ENCODE measurements around the gene LSM14B.

The LSM14B gene

DNA sequence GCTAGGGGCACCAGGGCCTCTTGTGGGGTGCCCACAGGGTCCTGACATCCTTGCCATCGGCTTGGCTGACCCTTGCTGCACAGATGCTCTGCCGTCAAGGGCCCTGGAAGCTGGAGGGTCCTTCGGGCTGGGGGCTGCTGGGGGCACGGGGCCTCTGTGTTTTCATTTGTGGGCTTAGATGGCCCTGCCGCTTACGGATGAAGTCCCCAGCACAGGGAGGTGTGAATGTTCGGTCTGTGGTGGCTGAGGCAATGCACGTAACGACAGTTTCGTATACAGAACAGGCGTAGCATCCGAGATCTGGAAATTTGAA lies 35.8 kb downstream of the LSM14B start:
- peaks cover 3% of the 10 kb centered on the region; the same call in 1 of the 2 replicates for H3K9me3 ChIP-seq (ENCODE audit: control insufficient read depth, insufficient read depth, low read depth, low read length)
- H3K4me3 ChIP-seq (ENCODE audit: low read depth, low read length), result no peak overlapping the region
- no peaks in the 10 kb centered on the region for H3K27me3 ChIP-seq (ENCODE audit: control insufficient read depth, insufficient read depth, low read length)
- no peak overlapping the region for H3K27ac ChIP-seq (ENCODE audit: low read depth, low read length)
- H3K4me1 ChIP-seq (ENCODE audit: control insufficient read depth, insufficient read depth, low read length), result peaks cover 32% of the 10 kb centered on the region
- H3K36me3 ChIP-seq (ENCODE audit: control insufficient read depth, insufficient read depth, low read length), result peaks cover 48% of the 10 kb centered on the region
- no peak overlapping the region for H3K9ac ChIP-seq (ENCODE audit: low read length)

DNA sequence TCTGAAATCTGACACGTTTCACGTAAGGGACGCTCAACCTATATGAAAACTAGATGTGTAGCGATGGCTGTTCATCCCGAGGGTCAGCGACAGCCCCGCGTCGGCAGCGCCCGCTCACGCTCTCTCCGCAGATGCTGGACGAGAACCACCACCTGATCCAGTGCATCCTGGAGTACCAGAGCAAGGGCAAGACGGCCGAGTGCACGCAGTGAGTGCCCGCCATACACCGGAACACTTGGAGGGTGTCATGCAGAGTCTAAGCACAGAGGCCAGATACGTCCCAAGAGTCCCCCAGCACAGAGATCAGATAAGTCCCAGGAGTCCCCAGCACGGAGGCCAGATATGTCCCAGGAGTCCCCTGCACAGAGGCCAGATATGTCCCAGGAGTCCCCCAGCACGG lies 36.3 kb downstream of the LSM14B start:
- no peaks in the 10 kb centered on the region for H3K27me3 ChIP-seq (ENCODE audit: control insufficient read depth, insufficient read depth, low read length)
- H3K27ac ChIP-seq (ENCODE audit: low read depth, low read length), result no peak overlapping the region
- H3K4me1 ChIP-seq (ENCODE audit: control insufficient read depth, insufficient read depth, low read length), result peaks cover 32% of the 10 kb centered on the region
- peaks cover 49% of the 10 kb centered on the region for H3K36me3 ChIP-seq (ENCODE audit: control insufficient read depth, insufficient read depth, low read length)
- H3K4me3 ChIP-seq (ENCODE audit: low read depth, low read length), result no peak overlapping the region
- no peak overlapping the region for H3K9ac ChIP-seq (ENCODE audit: low read length)
- H3K9me3 ChIP-seq (ENCODE audit: control insufficient read depth, insufficient read depth, low read depth, low read length), result no peaks in the 10 kb centered on the region

DNA sequence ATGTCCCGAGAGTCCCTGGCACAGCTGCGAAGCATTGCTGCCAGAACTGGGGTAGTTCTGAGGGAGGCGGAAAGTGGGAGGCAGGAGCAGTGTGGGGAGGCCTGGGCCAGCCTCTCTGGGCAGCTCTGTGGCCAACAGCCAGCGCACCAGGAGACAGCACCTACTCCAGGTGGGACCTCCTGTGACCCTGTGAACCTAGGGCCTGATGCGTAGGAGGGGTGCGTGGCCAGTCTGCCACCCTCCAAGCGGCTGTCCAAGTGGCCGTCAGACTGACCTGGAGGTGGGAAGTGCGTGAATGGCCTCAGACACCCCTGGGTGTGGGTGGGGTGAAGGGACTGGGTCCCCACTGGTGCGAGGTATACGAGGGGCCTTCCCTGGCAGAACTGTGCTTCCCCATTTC lies 36.8 kb downstream of the LSM14B start:
- Histone ChIP-seq H3K36me3 (ENCODE audit: control insufficient read depth, insufficient read depth, low read length) (peaks cover 51% of the 10 kb centered on the region), H3K9me3 (ENCODE audit: control insufficient read depth, insufficient read depth, low read depth, low read length) (no peaks in the 10 kb centered on the region), H3K27ac (ENCODE audit: low read depth, low read length) (no peak overlapping the region), H3K9ac (ENCODE audit: low read length) (no peak overlapping the region), H3K4me3 (ENCODE audit: low read depth, low read length) (no peak overlapping the region), H3K27me3 (ENCODE audit: control insufficient read depth, insufficient read depth, low read length) (no peaks in the 10 kb centered on the region), H3K4me1 (ENCODE audit: control insufficient read depth, insufficient read depth, low read length) (peaks cover 31% of the 10 kb centered on the region)

DNA sequence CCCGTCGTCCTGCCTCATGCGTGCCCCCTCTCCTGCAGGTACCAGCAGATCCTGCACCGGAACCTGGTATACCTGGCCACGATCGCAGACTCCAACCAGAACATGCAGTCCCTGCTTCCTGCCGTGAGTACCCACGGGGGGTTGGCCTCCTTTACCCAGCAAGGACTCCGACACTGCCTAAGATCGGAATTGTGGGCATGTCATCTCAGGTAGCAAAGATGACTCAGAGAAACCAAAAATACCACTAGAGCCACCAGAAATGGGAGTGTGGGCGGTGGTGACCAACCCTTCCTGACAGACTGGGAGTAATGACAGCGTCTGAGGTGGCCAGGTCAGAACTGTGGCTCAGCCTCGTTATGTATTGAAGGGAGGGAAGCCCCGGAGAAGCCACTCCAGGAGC lies 37.6 kb downstream of the LSM14B start:
- H3K36me3 ChIP-seq (ENCODE audit: control insufficient read depth, insufficient read depth, low read length), result peaks cover 54% of the 10 kb centered on the region
- H3K27me3 ChIP-seq (ENCODE audit: control insufficient read depth, insufficient read depth, low read length), result no peaks in the 10 kb centered on the region
- H3K4me1 ChIP-seq (ENCODE audit: control insufficient read depth, insufficient read depth, low read length), result peaks cover 23% of the 10 kb centered on the region
- H3K9me3 ChIP-seq (ENCODE audit: control insufficient read depth, insufficient read depth, low read depth, low read length), result no peaks in the 10 kb centered on the region
- no peak overlapping the region for H3K27ac ChIP-seq (ENCODE audit: low read depth, low read length)
- no peak overlapping the region for H3K9ac ChIP-seq (ENCODE audit: low read length)
- H3K4me3 ChIP-seq (ENCODE audit: low read depth, low read length), result no peak overlapping the region

DNA sequence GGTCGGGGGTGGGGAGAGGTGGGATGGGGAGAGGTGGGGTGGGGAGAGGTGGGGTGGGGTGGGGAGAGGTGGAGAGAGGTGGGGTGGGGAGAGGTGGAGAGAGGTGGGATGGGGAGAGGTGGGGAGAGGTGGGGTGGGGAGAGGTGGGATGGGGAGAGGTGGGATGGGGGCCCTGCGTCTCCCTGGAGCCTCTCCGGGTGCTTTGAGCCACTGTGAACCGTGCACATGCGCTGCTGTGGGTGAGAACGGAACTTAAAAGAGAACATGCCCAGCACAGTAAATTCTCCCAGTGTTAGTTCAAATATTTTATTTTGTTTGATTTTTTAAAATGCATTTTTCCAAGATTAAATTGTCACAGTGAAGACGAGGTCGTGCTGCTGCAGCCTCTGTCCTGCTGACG lies 38.0 kb downstream of the LSM14B start:
- peaks cover 58% of the 10 kb centered on the region for H3K36me3 ChIP-seq (ENCODE audit: control insufficient read depth, insufficient read depth, low read length)
- H3K9me3 ChIP-seq (ENCODE audit: control insufficient read depth, insufficient read depth, low read depth, low read length), result no peaks in the 10 kb centered on the region
- H3K4me3 ChIP-seq (ENCODE audit: low read depth, low read length), result no peak overlapping the region
- peaks cover 19% of the 10 kb centered on the region for H3K4me1 ChIP-seq (ENCODE audit: control insufficient read depth, insufficient read depth, low read length)
- H3K27me3 ChIP-seq (ENCODE audit: control insufficient read depth, insufficient read depth, low read length), result no peaks in the 10 kb centered on the region
- no peak overlapping the region for H3K9ac ChIP-seq (ENCODE audit: low read length)
- no peak overlapping the region for H3K27ac ChIP-seq (ENCODE audit: low read depth, low read length)

DNA sequence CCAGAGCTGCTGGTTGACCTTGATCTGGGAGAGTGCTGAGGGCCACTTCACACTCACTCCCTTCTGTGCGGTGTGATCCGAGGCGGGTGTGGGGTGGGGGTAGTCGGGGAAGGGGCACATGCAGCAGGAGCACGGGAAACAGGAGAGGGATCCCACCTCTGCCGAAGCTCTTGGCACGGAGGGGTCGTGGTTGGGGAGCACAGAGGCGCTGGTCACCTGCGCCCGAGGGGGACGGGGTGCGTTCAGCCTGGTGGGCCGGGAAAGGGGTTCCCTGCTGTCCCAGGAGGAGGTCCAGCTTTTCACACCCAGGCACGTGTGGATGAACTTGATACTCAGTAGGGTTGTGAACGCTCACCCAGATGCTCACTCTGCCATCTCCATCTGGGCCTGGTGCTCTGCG lies 38.6 kb downstream of the LSM14B start:
- Histone ChIP-seq H3K4me3 (ENCODE audit: low read depth, low read length) (no peak overlapping the region), H3K9ac (ENCODE audit: low read length) (no peak overlapping the region), H3K36me3 (ENCODE audit: control insufficient read depth, insufficient read depth, low read length) (peaks cover 65% of the 10 kb centered on the region), H3K4me1 (ENCODE audit: control insufficient read depth, insufficient read depth, low read length) (peaks cover 13% of the 10 kb centered on the region), H3K27me3 (ENCODE audit: control insufficient read depth, insufficient read depth, low read length) (no peaks in the 10 kb centered on the region), H3K27ac (ENCODE audit: low read depth, low read length) (no peak overlapping the region), H3K9me3 (ENCODE audit: control insufficient read depth, insufficient read depth, low read depth, low read length) (no peaks in the 10 kb centered on the region)

DNA sequence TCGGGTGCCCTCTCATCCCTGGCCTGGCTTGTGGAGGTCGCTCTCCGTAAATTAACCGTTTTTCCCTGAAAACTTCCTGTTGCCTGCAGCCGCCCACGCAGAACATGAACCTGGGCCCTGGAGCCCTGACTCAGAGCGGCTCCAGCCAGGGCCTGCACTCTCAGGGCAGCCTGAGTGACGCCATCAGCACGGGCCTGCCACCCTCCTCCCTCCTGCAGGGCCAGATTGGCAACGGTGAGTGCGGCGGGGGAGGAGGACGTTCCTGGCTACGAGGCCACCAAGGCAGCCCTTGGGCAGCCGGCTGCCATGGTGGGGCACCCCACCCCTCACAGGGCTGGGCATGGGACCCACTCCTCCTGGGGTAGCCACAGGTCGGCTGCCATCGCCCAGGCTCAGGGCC lies 39.1 kb downstream of the LSM14B start:
- peaks cover 69% of the 10 kb centered on the region for H3K36me3 ChIP-seq (ENCODE audit: control insufficient read depth, insufficient read depth, low read length)
- H3K27me3 ChIP-seq (ENCODE audit: control insufficient read depth, insufficient read depth, low read length), result no peaks in the 10 kb centered on the region
- no peak overlapping the region for H3K9ac ChIP-seq (ENCODE audit: low read length)
- no peak overlapping the region for H3K4me3 ChIP-seq (ENCODE audit: low read depth, low read length)
- H3K9me3 ChIP-seq (ENCODE audit: control insufficient read depth, insufficient read depth, low read depth, low read length), result no peaks in the 10 kb centered on the region
- H3K27ac ChIP-seq (ENCODE audit: low read depth, low read length), result no peak overlapping the region
- peaks cover 8% of the 10 kb centered on the region for H3K4me1 ChIP-seq (ENCODE audit: control insufficient read depth, insufficient read depth, low read length)

DNA sequence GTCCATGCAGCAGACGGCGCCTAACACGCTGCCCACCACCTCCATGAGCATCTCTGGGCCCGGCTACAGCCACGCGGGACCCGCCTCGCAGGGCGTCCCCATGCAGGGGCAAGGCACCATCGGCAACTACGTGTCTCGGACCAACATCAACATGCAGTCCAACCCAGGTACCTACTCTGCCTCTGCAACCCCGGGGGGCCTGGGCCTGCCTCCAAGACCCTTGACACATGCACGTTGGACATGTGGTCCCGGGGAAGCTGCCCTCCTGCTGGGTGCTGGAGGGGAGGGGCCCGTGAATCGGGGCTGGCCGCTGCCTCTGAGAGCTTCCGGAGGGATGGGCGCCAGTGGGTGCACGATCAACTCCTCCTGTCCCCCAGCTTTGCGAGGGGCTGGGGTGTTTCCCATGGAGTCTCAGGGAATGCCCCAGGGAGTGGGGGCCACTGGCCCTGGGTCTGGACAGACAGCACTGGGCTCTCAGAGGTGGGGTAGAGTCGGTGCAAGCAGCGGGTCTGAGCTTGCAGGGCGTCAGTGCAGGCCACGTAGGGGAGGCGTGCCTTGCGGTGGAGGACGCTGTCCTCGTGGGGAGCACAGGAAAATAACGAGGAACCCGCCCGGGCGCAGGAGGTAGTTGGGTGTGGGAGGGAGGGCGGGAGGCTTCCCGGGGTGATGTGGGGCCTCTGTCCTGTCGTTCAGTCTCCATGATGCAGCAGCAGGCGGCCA lies 40.6 kb downstream of the LSM14B start:
- Histone ChIP-seq H3K27me3 (ENCODE audit: control insufficient read depth, insufficient read depth, low read length) (no peaks in the 10 kb centered on the region), H3K36me3 (ENCODE audit: control insufficient read depth, insufficient read depth, low read length) (peaks cover 76% of the 10 kb centered on the region), H3K9me3 (ENCODE audit: control insufficient read depth, insufficient read depth, low read depth, low read length) (no peaks in the 10 kb centered on the region), H3K4me3 (ENCODE audit: low read depth, low read length) (no peak overlapping the region), H3K27ac (ENCODE audit: low read depth, low read length) (no peak overlapping the region), H3K4me1 (ENCODE audit: control insufficient read depth, insufficient read depth, low read length) (no peaks in the 10 kb centered on the region), H3K9ac (ENCODE audit: low read length) (no peak overlapping the region)

DNA sequence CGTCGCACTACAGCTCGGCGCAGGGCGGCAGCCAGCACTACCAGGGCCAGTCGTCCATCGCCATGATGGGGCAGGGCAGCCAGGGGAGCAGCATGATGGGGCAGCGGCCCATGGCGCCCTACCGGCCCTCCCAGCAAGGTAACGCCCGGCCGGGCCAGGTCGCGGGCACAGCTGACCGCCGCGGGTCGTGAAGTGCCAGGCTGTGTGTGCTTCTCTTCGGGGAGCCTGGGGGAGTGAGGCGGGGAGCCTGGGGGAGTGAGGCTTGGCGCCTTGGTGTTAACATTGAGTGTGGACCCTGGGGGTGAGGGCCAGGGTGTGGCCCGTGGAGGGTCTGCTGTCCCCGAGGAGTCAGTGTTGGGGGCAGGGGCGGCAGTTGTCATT lies 41.2 kb downstream of the LSM14B start:
- Histone ChIP-seq H3K9ac (ENCODE audit: low read length) (no peak overlapping the region), H3K4me1 (ENCODE audit: control insufficient read depth, insufficient read depth, low read length) (no peaks in the 10 kb centered on the region), H3K27me3 (ENCODE audit: control insufficient read depth, insufficient read depth, low read length) (no peaks in the 10 kb centered on the region), H3K9me3 (ENCODE audit: control insufficient read depth, insufficient read depth, low read depth, low read length) (no peaks in the 10 kb centered on the region), H3K4me3 (ENCODE audit: low read depth, low read length) (no peak overlapping the region), H3K36me3 (ENCODE audit: control insufficient read depth, insufficient read depth, low read length) (peaks cover 81% of the 10 kb centered on the region), H3K27ac (ENCODE audit: low read depth, low read length) (no peak overlapping the region)

DNA sequence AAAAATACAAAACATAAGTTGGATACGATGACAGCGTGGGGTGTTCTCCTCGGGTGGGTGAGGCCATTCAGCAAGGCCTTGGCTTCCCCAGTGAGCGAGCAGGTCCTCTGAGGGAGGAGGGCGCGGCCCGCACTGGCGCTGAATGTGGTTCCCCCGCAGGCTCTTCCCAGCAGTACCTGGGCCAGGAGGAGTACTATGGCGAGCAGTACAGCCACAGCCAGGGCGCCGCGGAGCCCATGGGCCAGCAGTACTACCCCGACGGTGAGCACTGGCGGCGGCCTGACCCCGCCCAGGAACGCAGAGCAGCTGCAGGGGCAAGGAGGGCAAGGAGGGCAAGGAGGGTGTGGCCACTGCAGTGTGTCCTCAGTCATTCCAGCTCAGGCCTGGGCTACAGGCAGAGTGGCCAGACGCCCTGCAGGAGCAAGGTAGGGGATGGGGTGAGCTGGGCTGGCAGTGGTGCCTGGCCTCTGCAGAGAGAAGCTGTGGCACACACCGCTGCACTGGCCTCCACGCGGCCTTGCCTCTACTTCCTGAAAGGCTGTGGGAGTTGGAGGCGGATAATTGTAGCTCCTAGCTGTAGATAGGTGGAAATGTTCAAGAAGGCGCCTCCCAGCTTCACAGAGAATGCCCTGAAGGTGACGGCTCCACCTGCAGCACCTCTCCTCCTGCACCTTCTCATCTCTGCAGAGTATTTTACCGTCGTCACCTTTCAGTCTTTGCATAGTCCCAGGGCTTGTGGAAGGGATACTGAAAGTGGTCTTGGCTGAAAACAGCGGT lies 41.9 kb downstream of the LSM14B start:
- peaks cover 85% of the 10 kb centered on the region for H3K36me3 ChIP-seq (ENCODE audit: control insufficient read depth, insufficient read depth, low read length)

DNA sequence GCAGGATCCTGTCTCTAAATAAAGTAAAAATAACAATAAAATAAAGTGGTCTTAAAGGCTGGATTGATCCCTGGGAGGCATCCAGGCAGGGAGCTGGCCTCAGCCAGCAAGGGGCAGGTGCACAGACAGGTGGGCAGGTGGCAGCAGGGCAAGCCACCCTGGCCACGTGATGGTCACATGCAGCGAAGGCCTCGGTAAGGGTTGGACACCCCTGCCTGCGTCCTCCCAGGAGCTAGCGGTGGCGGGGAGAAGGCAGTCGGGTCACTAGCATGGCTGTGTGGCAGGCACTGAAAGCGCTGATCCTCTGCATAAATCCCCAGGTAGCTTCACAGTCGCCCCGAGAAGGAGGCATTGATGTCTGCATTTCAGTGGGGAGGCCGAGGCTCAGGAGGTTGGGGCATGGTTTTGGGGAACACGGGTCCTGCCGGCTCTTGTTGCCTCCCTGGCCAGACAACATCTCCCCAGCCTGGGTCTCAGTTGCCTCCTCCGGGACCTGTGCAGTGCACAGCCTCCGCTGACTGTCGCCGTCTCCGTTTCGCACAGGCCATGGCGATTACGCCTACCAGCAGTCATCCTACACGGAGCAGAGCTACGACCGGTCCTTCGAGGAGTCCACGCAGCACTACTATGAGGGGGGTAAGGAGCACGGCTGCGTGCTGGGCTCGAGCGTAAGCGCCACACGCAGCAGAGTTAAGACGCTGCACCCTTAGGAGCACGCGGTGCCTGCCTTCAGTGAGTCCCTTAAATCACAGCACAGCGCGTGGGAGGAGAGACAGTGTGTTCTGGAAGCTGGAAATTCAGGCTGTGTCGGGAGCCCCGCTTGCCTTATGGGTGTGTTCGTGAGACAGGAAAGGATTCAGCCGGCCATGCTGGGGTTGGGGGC lies 42.8 kb downstream of the LSM14B start:
- no peaks in the 10 kb centered on the region for H3K4me1 ChIP-seq (ENCODE audit: control insufficient read depth, insufficient read depth, low read length)
- no peak overlapping the region for H3K9ac ChIP-seq (ENCODE audit: low read length)
- peaks cover 86% of the 10 kb centered on the region for H3K36me3 ChIP-seq (ENCODE audit: control insufficient read depth, insufficient read depth, low read length)
- no peak overlapping the region for H3K4me3 ChIP-seq (ENCODE audit: low read depth, low read length)
- no peaks in the 10 kb centered on the region for H3K27me3 ChIP-seq (ENCODE audit: control insufficient read depth, insufficient read depth, low read length)
- H3K27ac ChIP-seq (ENCODE audit: low read depth, low read length), result no peak overlapping the region
- no peaks in the 10 kb centered on the region for H3K9me3 ChIP-seq (ENCODE audit: control insufficient read depth, insufficient read depth, low read depth, low read length)

More for the DNA sequence above, 41.9 kb downstream of the LSM14B start:
- no peak overlapping the region for H3K9ac ChIP-seq (ENCODE audit: low read length)
- no peak overlapping the region for H3K4me3 ChIP-seq (ENCODE audit: low read depth, low read length)
- no peak overlapping the region for H3K27ac ChIP-seq (ENCODE audit: low read depth, low read length)
- no peaks in the 10 kb centered on the region for H3K4me1 ChIP-seq (ENCODE audit: control insufficient read depth, insufficient read depth, low read length)
- H3K9me3 ChIP-seq (ENCODE audit: control insufficient read depth, insufficient read depth, low read depth, low read length), result no peaks in the 10 kb centered on the region
- no peaks in the 10 kb centered on the region for H3K27me3 ChIP-seq (ENCODE audit: control insufficient read depth, insufficient read depth, low read length)

Measured in HUES6 (cell line).